ENCODE measurements around the gene KCNK16.
A peak's percentile ranks its signal among the peaks of the same experiment; 100 is the strongest.

The KCNK16 gene

DNA sequence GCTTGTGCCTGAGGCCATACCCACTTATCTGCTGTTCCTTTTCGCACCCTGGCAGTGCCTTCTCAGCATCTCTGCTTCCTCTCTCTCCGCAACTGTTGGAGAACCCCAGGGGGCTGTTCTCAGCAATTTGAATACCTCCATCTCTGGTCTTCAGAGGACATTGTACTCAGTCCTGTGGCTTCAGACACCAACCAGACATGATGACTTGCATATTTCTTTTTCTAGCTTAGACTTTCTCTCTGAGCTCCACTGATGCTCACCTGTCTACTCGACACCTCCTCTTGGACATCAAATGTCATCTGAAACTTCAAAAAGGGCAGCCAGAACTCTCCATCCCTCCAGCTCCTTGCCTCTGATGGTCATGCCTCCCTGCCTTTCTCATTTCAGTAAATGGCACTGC is 18.9 kb upstream of the KCNK16 start:
- DNase-seq: no peak

DNA sequence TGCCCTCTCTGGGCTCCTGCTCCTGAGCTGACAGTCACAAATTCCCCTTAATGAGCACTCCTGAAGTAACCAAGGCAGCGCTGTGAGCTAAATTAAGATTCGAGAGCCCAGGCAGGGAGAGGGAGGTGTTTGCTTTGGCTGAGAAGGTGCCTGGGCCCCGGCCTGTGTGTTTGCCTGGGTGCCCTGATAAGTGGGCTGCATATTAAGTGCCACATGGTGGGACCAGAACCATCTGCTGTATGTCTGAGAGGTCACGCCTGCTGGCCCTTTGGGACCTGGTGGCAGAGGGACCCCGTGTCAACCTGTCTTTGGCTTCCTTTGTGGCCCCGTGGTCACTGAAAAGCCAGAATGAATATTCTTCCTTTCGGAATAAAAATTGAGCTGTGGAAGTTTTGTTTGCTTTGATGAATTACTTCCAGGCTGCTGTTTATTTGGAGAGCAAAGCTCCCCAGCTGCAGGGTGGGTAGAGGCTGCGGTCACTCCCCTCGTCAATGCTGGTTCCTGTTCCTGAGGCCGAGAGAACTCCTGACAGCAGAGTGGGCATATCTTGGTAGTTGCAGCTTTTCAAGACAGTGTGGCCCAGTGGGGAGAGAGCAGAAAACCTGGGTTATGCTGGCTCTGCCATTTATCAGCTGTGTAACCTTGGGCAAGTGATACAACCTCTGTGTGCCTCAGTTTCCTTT is 17.5 kb upstream of the KCNK16 start:
- no peak for DNase-seq

DNA sequence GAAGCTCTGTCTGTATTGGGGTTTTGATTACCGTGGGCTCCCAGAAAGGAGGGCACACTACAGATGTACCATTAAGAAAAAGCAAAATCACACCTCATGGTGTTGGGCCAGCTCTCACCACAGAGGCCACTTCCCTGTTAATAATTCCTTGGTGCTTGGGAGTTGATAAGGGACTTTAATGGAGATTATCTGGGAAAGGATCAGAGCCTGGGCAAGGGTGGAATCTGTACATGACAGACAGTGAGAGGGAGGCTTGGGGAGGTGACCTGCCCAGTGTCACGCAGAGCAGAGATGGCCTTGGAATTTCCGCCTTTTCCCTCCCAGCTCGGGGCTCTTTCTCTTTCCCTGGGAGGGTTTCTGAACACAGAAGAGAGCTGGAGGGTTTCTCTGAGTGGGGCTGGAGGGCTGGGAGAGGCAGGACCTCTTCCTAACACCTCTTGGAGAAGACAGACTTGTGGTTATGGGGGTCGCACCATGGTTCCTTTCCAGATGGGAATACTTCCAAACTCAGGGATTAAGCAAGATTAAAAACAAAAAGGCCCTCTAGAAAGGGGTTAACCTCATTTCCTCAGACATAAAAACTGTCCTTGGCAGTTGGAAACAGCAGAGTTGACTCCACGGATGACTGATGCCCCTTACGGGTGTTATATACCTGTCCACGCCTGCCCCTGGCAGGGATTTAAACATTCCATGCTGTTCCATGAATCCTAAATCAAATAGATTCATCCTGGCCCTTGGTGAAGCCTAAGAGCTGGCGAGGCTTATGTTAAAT is 16.8 kb upstream of the KCNK16 start:
- no peak for DNase-seq

DNA sequence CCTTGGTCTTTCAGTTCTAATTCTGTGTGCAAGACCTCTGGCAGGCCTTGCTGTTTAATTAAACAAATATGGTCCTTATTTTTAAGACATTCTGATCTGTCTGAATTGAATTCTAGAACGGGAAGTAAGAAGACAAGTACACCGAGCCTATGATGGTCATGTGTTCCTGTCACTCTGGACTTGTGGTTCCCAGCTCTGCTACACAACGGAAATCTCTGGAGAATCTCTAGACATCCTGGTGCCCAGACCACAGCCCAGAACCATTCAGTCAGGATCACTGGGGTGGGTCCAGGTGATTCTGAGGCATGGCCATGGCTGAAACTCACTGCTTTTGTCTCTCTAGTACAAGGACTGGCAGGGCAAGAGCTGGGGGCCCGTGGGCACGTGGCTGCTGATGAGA is 15.9 kb upstream of the KCNK16 start:
- DNase-seq: no peak

DNA sequence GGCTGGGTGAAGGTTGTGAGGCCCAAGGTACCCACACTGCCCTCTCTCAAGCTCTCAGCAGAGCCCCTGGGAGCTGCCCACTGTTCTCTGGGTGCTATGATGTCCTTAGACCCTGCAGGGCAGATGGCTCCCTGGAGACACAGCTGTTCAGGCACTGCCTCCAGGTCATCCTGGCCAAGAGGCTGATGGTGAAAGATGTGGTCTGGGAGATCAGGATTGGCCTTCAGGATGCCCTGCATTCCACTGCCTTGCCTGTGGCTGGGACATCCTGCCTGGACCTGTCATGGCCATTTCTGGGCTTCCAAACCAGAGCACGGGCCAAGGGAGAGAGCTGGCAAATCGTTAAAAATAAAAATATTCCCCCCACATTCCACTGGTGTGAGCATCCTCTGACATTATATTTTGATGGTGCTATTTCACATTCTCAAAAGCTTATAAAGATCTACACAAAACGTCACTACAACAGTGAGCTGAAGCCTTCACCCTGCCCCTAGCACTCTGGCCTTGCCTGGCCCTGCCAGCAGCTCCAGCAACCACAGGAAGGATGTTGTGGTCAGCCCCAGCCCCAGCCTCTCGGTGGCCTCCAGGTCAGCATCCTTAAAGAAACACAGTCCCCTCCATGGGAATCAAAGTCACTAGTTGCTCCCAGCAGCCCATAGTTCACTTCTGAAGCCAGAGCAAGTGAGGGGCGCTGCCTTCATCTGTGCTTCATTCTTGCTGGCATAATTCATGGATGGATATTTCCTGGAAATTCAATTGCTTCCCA is 13.5 kb upstream of the KCNK16 start:
- no peak for DNase-seq

DNA sequence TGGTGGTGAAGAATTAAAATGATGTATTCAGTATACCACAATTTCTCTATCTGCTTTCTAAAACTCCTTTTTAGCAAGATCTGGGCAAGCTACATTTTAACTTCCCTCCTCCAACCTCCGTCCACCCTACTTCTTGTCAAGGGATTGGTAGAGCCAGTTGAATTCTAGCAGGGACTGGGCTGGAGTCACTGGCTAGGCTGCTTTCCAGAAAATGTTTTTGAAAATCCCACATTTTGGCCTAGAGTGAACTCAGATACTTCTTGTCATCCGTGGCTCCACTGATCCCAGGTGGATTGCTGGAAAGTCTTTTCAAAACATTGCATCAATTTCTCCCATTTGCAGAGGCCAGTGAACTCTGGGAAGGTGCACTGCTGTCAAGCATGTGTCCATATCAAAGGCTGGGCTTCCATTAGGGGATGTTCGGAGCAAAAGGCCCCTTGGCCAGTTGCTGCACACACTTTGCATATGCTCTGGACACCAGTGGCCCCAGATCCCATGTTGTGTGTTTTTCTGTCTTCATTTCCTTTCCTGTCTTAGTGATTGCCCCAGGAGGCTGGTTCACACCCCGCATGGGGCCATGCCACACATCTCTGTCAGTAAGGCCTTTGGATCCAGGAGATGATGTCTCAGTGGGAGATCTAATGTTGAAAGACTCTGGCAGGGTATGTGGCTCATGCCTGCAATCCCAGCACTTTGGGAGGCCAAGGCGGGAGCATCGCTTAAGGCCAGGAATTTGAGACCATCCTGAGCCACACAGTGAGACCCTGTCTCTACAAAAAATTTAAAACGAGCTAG is 11.3 kb upstream of the KCNK16 start:
- DNase-seq: no peak

DNA sequence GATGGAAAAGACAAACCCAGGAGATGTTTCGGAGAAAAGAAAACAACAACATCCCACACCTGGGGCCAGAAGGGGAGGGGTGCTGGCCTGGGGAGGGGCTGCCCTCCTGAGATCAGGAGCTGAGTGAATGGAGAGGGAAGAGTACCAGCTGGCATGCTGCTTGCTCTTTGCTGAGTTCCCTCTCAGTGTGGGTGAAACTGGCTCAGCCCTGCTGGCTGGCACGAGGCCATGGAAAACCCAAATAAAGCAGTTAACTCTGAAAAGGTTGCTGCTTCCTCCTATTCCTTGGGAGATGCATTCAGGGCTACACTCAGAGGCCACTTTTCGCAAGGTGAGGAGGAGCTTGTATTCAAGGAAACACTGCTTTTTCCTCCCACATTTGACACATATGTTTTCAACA is 8.0 kb upstream of the KCNK16 start:
- no peak for DNase-seq

DNA sequence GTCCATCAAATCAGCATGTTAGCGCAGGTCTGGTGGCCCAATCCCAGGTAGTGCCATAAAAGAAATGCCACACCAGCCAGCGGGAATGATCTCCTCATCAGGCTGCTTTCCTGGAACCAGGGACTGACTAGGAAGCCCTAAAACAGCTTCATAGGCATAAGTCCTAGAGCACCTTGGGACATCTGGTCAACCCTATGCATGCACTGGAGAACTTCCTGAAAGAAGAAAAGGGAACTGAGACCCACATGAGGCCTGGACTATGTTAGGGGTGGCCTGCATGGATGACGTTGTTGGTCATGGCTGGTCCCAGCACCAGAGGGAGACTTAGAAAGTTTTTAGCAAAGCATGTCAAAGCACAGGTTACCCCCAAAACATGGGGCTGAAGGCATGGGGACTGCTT is 7.6 kb upstream of the KCNK16 start:
- DNase-seq: no peak

DNA sequence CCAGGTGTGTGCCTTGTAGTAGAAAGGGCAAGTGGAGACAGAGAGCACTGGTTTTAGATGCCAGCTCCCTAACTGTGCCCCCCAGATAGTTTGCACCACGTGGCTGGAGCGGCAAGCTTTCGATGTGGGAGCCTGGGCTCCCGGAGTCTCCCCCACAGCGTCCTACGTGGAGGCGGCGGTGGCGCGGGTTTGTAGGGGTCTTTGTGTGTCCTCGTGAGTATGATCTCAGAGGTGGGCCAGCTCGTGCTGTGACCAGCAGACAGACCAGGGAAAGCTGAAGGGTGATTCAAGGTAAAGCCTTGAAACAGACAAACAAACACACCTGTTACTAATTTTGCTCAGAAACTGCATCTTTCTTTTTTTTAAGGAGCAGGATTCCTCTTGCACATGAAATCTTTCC is 5.6 kb upstream of the KCNK16 start:
- DNase-seq: no peak

DNA sequence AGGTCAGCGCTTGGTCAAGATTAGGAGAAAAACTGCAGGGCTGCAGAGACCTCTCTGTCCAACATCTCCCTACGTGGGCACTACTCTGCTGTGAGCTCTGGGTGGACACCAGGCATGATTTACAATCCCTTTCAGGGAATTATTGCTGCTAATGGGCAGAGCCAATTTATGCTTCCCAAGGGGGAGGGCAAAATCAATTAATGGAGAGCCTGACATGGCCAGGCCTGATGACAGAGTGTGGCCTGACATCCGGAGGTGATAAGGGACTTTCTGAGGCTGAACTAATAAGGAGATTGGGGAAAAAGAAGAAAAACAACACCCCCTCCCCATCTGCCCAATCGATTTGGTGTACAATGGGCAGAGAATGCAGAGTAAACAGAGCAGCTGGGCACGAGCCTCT is 5.0 kb upstream of the KCNK16 start:
- no peak for DNase-seq

DNA sequence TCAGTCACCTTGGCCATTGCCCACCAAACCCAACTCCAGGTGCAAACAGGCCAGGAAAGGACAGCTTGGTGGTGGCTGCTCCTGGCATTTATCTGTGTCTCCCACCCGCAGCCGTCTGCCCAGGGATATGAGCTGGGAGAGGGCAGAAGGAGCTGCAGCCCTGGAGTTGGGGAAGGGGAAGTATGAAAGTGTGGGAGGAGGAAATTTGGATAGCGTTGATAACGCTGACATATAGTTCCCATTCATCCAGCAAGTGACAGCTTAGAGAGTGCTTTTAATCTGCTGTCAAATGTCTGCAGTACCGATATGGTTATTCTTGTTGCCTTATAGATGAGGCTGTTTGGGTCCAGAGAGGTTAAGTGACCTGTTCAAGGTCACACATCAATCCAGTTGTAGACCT is 741 bp downstream of the KCNK16 start:
- no peak for DNase-seq

DNA sequence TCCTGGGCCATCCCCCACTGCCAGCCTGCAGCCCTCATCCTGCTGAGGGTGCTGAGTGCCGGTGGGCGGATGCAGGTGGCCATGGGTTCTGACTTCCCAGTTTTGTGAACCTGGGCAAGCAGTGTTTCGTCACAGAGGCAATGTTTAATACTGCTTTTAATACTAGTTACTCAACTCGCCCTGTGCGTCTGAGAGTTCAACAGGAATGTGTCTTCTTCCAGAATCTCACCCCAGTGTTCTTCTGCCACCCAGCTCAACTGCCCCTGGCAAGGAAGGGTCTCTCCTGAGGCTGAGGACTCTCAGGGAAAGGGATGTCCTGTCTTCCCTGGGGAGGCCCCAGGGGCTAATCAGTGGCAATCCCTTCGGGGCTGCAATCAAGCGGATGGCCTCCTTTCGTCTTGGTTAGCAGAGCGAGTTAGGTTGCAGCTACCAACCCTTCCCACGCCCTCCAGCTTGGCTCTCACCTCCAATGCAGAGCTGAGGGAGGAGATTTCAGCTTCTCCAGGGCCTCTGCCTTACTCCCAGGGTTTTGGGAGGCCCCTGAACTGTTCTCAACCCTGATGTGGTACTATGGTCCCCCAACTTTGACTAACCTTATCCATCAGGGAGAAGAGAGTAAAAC is 2.0 kb downstream of the KCNK16 start:
- no peak for DNase-seq

DNA sequence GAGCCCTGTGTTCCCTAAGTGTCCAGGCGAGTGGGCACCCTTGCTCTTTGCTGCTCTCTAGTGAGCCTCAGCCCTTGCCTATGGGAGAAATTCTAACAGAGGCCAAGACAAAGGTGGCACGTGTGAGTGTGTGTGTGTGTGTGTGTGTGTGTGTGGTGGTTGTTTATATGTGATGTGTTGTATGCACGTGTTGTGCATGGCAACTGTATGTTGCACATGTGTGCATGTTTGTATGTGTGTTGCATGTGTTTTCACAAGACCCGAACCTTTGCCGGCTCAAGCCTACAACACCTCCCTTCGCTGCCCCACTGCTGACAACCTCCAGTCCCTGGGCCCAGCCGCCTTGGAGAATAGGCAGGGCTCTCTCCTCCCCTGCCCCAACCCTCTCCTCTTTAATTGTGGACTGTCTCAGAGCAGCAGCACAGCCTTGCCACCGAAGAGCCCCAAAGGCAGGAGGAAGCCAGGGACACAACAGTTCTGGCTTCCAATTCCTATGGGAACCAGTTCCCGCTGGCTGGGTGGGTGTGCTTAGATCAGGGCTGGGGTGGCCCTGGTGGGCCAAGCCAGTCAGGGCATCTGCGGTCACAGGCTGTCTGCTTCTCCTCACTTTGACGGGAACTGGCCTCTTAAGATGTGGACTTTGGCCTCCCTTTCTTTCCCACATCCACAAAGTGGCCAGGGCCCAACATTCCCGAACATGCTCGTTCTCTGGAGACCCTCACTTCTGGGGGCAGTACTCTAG is 2.7 kb downstream of the KCNK16 start:
- DNase-seq: no peak

DNA sequence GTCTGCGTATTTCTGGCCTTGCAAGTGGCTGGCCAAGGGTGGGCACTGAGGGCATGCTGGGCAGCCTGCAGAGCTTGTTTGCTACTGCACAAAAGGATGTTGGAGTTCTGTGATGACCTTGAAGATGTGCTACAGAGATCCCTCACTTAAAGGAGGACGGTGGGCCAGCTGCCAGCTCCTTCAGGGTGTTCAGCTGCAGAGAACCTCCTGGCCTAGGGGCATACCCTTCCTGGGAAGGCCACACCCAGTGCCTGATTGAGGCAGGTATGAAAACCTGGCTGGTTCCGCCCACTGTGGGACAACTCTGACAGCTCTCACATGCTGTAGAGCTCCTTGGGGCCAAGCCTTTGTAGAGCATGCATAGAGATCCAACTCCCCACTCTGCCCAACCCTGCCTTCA is 5.2 kb downstream of the KCNK16 start:
- DNase-seq: no peak

DNA sequence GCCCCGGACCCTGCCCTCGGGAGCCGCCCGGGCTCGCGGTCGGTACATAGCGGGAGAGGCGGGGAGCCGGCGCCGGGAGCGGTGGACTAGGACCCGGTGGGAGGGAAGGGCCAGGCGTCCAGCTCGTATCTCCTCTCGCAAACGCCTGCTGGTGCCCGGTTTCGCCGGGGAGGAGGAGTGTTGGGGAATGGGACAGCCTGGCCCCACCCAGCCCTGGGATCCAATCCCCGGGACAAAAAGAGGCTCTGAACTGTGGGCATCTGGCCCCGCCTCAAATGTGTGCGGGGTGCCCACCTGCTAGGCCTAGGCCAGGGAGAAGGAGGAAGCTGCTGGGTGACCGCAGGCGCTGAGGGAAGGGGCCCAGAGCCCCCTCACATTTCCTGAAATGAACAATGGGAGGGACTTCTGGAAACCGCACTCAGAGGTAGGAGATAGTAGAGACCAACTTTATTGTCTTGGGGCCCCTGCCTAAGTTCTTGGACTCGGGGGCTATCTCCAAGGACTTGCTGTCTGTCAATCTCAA is 8.2 kb downstream of the KCNK16 start, which contains the start of gene KCNK17:
TSS of gene KCNK17 (minus strand) at position 147 of the 523 bp plus-strand sequence. CDS start at position 48, 99 bp downstream.
- no peak for DNase-seq

DNA sequence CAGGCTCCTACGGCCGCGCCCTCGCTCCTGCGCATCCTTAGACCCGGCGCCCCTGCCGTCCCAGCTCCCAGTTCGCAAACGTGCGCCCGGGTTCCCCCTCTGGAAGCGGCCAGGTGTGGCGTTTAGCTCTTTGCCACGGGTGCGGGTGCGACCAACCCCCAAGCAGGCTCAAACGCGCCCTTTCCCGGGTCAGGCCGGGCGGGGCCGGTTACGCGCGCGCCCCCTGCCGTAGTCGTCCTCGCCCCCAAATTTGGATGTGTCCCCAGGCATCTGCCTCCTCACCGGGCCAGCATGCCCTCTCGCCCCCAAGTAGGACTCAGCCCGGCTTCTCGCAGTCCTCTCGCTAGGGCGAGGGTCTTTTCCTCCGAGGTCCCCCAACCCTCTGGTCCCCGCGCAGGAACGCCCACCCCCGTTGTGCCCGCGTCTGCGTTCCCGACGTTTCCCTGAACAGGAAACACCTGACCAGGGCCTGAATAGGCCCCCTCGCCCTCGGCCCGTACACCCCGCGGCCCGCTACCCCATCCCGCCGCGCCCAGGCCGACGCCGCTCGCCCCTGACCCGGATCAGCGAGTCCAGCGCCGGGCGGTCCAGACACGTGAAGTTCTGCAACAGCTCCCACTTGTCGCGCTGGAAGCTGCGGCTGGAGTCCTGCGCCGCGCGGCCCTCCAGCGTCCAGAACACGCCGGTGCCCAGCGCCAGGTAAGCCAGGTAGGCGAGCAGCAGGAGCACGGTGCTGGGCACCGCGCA is 8.8 kb downstream of the KCNK16 start:
- no peak for DNase-seq

DNA sequence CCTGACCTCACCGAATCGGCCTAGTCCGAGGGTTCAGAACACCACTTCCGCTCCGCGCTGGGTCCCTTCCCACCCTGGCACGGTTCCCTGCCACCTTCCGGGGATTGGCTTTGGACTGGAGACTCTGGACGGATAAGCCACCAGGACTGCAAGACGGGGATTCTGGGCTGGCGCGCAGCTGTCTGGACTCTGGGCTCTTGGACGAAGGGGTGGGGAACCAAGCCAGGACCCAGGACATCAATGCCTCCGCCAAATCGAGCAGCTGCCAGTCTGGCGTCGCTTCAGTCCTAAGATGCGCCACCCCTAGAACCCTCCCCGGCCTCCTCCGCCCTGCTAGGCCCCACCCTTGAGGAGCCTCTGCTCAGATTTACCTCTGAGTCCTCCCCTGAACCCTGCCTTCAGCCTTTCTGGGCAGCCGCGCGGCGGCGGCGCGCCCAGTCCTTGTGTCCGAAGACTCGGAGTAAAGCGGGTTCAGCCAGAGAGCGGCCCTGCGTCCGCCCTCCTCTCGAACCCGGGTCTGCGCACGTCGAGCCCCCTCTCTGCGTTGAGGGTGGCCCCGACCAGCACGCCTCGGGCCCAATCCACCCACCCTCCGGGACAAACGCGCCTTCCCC is 9.5 kb downstream of the KCNK16 start:
- DNase-seq: no peak

DNA sequence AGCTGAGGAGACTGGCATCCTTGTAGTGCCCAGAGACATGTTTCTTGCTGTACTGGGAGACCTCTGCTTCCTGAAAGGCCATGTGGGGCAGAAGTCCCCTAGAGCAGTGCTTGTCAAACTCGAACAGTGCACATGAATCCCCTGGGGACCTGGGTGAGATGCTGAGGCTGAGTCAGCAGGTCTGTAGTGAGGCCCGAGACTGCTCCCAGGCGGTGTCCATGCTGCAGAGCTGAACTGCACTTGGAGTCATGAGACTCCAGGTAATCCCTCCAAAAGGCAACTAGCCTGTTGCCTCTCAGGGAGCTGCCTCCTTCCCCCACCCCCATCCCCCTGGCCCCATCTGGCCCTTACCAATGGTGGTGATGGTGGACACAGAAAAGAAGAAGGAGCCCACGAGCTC is 12.0 kb downstream of the KCNK16 start:
- DNase-seq: no peak

DNA sequence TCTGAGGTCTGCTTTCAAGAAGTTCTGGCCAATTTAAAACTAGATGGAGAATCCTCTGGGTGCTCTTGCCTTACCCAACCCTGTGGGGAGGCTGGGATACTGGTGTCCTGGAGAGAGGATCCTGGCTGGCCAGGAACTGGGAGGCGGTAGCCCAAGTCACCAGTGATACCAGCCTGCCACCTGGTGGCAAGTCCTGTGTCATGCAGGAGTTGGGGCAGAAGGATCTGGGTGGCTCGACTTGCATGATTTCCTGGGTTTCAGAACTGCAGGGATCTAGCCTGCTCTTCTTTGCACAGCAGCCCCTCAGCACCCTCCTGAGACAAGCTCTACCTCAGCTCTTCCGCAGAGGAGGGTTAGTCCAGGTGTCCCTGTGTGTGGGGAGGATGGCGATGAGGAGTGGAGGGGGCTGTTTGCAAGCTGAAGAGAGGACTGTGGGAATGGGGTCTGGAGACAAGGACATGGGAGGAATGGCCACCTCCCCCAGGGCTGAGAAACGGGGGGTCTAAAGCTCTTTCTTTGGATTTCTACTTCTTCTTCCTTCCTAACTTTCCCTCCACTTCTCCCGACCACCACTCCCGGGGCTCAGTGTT is 12.5 kb downstream of the KCNK16 start:
- peak; percentile 53 for DNase-seq

DNA sequence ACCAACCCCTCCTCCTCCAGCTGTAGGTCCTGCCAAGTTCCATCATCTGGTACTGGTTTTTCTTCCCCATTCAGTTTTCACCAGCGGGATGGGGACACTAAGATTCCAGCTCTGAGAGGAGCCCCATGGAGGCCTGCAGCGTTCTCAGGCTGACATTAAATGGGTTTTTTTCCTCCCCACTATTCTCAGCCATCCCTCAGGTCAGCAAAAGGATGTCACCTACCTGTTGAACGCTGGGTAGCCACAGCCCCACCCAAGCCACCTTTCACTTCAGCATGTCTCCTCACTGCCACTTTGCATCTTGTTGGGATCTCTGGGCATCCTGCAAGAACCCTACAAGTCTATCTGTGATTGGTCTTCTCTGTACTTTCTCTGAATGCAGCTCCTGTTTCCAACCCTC is 15.0 kb downstream of the KCNK16 start:
- DNase-seq: no peak

Data from activated CD8-positive, alpha-beta memory T cell treated with anti-CD3 and anti-CD28 coated beads, Interleukin-2, amount 50 U/mL, for 4 hours (primary cell).